ENCODE data around the gene HDDC2.

Gene HDDC2

GRCh38 chr6:125315548-125315947 lies 13.8 kb upstream of the HDDC2 start:
- no peak for TF ChIP-seq CTCF (conservative IDR thresholded peaks at IDR 0.05; ENCODE audit: low read length)
- H3K4me3 ChIP-seq (ENCODE audit: low read length), result no peak overlapping the region
- no peak for DNase-seq (ENCODE audit: low read depth)

- H3K4me3 ChIP-seq (ENCODE audit: low read length), result no peak overlapping the region
- peak; percentile 68 for DNase-seq (ENCODE audit: low read depth)
- TF ChIP-seq CTCF (conservative IDR thresholded peaks at IDR 0.05; ENCODE audit: low read length), result peak; percentile 87
Observed at GRCh38 chr6:125314009-125314581, 12.3 kb upstream of the HDDC2 start.

GRCh38 chr6:125312950-125313349 lies 11.2 kb upstream of the HDDC2 start:
- H3K4me3 ChIP-seq (ENCODE audit: low read length), result no peak overlapping the region
- no peak for DNase-seq (ENCODE audit: low read depth)
- no peak for TF ChIP-seq CTCF (conservative IDR thresholded peaks at IDR 0.05; ENCODE audit: low read length)

GRCh38 chr6:125312478-125312877 lies 10.7 kb upstream of the HDDC2 start:
- no peak for DNase-seq (ENCODE audit: low read depth)
- TF ChIP-seq CTCF (conservative IDR thresholded peaks at IDR 0.05; ENCODE audit: low read length), result no peak
- H3K4me3 ChIP-seq (ENCODE audit: low read length), result no peak overlapping the region

- peak; percentile 63 for DNase-seq (ENCODE audit: low read depth)
- no peak overlapping the region for H3K4me3 ChIP-seq (ENCODE audit: low read length)
- TF ChIP-seq CTCF (conservative IDR thresholded peaks at IDR 0.05; ENCODE audit: low read length), result peak; percentile 84
Observed at GRCh38 chr6:125310994-125311649, 9.4 kb upstream of the HDDC2 start.

GRCh38 chr6:125307964-125308615 lies 6.3 kb upstream of the HDDC2 start:
- TF ChIP-seq CTCF (conservative IDR thresholded peaks at IDR 0.05; ENCODE audit: low read length), result no peak
- DNase-seq (ENCODE audit: low read depth), result no peak
- H3K4me3 ChIP-seq (ENCODE audit: low read length), result no peak overlapping the region

All from AG10803 (cell line).